Measurements from ENCODE around the gene HPRT1.
A peak's percentile ranks its signal among the peaks of the same experiment; 100 is the strongest.

GRCh38 chrX:134460005-134460861, at the start of gene HPRT1:
- TF ChIP-seq CTCF (IDR thresholded peaks at IDR 0.05), result no peak
- peak in 1 of 2 donors; percentile 38 for TF ChIP-seq POLR2A (IDR thresholded peaks at IDR 0.05)

Data from Peyer's patch (tissue), 4 donors.